ENCODE data around the gene CYSLTR2. TPM values are rescaled to one million over a fixed set of nuclear protein-coding genes. Genes with fewer than 3 reads are reported as not detected.
"Not testable (repeated sequence)": the region's sequence is repeated elsewhere in the genome, so short reads cannot be mapped to it uniquely, and the experiment has no call there.

Gene CYSLTR2
- total and polyA plus RNA-seq, 9 of the 15 experiments (the other 6 are each of a cell fraction or from before 2014, with no cell fraction given) = not detected

DNA sequence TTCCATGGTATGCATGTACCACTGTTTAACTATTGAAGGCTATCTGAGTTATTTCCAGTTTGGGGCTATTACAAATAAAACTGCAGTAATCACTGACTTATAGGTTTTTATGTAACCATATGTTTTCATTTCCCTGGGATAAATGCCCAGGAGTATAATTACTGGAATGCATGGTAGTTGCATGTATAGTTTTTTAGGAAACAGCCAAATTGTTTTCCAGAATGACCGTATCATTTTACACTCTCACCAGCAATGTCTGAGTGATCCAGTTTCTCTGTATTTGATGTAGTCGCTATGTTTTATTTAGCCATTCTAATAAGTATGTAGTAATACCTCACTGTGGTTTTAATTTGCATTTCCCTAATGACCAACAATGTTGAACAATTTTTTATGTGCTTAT is 42.0 kb downstream of the CYSLTR2 start (continued):
- TF ChIP-seq, protein P1, sequence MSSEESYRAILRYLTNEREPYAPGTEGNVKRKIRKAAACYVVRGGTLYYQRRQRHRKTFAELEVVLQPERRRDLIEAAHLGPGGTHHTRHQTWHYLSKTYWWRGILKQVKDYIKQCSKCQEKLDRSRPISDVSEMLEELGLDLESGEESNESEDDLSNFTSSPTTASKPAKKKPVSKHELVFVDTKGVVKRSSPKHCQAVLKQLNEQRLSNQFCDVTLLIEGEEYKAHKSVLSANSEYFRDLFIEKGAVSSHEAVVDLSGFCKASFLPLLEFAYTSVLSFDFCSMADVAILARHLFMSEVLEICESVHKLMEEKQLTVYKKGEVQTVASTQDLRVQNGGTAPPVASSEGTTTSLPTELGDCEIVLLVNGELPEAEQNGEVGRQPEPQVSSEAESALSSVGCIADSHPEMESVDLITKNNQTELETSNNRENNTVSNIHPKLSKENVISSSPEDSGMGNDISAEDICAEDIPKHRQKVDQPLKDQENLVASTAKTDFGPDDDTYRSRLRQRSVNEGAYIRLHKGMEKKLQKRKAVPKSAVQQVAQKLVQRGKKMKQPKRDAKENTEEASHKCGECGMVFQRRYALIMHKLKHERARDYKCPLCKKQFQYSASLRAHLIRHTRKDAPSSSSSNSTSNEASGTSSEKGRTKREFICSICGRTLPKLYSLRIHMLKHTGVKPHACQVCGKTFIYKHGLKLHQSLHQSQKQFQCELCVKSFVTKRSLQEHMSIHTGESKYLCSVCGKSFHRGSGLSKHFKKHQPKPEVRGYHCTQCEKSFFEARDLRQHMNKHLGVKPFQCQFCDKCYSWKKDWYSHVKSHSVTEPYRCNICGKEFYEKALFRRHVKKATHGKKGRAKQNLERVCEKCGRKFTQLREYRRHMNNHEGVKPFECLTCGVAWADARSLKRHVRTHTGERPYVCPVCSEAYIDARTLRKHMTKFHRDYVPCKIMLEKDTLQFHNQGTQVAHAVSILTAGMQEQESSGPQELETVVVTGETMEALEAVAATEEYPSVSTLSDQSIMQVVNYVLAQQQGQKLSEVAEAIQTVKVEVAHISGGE (CRISPR knock-in tag; IDR thresholded peaks at IDR 0.05) = no peak

DNA sequence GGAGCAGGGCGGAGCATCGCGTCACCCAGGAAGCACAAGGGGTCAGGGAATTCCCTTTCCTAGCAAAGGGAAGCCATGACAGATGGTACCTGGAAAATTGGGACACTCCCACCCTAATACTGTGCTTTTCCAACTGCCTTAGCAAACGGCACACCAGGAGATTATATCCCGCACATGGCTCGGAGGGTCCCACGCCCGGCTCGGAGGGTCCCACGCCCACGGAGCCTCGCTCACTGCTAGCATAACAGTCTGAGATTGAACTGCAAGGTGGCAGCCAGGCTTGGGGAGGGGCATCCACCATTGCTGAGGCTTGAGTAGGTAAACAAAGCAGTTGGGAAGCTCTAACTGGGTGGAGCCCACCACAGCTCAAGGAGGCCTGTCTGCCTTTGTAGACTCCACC is 42.9 kb downstream of the CYSLTR2 start:
- intact Hi-C loops (cut with micrococcal nuclease); CTCF ChIA-PET (ENCODE audit: low intra/inter-chr PET ratio); H3K4me2 ChIP-seq (ENCODE audit: insufficient read depth, low read length); H3K27me3 ChIP-seq (ENCODE audit: control insufficient read depth in 2 of 2, insufficient read depth in 2 of 2, low read length in 2 of 2); H3K79me2 ChIP-seq (ENCODE audit: control insufficient read depth, insufficient read depth, low read length); H3K9me3 ChIP-seq (replicated peaks; ENCODE audit: control insufficient read depth, insufficient read depth, low read depth, low read length); POLR2A ChIA-PET; H3K9ac ChIP-seq (ENCODE audit: insufficient read depth in 1 of 2, low read depth in 2 of 2, low read length in 2 of 2); H3K27ac ChIP-seq (ENCODE audit: extremely low read depth, low read depth, low read length); H3K9me1 ChIP-seq (ENCODE audit: control insufficient read depth, insufficient read depth, low read length); H4K20me1 ChIP-seq (replicated peaks; ENCODE audit: control insufficient read depth, insufficient read depth, low read length); FAIRE-seq; ATAC-seq; in situ Hi-C loops (cut with MboI); H2AFZ ChIP-seq (ENCODE audit: low read depth, low read length); BruUV-seq (replicated peaks); H3K36me3 ChIP-seq (ENCODE audit: control insufficient read depth, insufficient read depth, low read length); H3K4me3 ChIP-seq; H3K4me1 ChIP-seq (replicated peaks in 1 of 2; ENCODE audit: control insufficient read depth in 2 of 2, insufficient read depth in 2 of 2, low read length in 2 of 2); DNase-seq (ENCODE audit: extremely low read depth in 1 of 4, low spot score in 3 of 4): not testable (repeated sequence)
- 5% methylated on average over 11 of the region's 12 CpGs for WGBS (ENCODE audit: insufficient coverage, low coverage, missing lambda C conversion rate)

Measured in K562 (cell line).